T-helper 2 cell (primary cell): ENCODE results near the gene SOCS1.
"Not testable (repeated sequence)": the region's sequence is repeated elsewhere in the genome, so short reads cannot be mapped to it uniquely, and the experiment has no call there.

ENCODE experiments used
- DNase-seq, 5 experiments: peaks; one replicate each; pipeline versions ENCODE4 v3.0.0 to v3.0.0-alpha.2; 2012 to 2022

Gene SOCS1

DNA sequence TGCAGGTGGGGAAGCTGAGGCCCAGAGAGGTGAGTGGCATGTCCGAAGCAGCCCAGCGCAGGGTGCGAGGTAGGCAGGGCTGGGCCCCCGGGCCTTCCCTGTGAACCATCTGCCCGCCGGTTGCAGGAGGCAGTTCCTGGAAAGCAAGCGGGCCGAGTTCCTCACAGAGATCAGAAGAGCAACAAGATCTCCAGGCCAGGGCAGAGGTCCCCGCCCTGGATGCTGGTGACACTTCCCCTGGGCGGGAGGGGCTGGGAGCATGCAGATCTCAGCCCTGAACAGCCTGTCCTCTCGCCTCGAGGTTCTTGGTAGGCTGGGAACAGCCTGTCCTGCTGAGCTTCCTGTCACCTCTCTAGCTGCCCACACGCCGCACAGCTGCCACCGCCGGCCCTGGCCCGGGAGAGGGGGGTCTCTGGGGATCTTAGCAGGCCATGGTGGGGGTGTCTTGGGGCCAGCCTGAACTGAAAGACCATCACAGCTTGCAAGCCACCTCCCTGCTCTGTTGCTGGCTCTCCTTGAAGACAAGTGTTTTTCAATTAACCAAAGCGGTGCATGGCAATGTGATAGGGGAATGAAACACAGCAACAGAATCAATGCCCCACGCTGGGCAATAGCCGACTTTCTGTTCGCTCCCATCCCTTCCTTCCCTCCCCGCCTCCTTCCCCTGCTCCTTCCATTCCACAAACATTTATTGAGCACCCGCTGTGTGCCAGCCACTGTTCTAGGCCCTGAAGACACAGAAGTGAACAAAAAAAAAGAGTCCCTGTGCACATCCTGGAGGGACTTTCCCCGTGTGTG, 31.7 kb downstream of the SOCS1 start:
- peak; percentile 19 to 86 (median 35) for DNase-seq

DNA sequence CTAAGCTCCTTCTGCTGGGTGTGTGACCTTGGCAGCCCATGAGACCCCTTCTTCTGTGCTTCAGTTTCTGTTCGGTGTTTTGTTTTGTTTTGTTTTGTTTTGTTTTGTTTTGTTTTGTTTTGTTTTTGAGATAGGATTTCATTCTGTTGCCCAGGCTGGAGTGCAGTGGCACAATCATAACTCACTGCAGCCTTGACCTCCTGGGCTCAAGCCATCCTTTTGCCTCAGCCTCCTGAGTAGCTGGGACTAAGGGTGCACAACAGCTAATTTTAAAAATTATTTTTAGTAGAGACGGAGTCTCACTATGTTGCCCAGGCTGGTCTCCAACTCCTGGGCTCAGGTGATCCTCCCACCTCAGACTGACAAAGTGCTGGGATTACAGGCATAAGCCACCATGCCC, 35.5 kb downstream of the SOCS1 start:
- DNase-seq, result not testable (repeated sequence)

DNA sequence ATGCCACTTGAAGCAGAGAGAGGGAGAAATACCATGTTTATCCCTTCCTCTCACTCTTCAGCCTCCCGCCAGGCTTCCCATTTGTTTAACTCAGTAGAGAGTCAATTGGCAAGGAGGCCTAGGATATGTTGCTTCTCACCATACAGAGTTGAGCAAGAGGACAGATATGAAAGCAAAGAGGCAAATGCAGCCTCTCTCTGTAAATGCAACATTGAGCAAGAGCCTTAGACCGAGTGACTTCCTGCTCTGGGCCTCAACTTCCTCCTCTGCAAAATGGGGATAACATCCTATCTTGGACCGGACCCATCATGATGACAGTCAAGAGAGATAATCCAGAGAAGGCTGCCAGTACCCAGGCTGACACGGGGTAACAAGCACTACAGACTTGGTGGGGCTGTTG, 36.8 kb downstream of the SOCS1 start:
- DNase-seq, result peak in 1 of 5 experiments; percentile 53

DNA sequence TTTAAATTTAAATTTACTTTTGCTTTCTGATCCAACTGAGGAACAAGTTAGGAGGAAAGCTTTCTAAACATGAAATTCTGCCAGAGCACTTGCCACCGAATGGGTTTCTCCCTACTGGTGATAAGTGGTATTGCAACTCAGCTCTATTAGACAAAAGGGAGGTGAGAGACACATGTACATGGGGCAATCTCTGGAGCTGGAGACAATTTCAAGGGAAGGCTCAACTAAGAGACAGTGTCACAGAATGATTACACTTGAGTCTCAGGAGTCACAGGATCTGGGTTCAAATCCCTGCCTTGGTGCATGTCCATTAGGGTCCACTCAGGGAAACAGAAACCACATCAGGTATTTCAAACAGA, 37.4 kb downstream of the SOCS1 start:
- DNase-seq, result peak in 1 of 5 experiments; percentile 35

DNA sequence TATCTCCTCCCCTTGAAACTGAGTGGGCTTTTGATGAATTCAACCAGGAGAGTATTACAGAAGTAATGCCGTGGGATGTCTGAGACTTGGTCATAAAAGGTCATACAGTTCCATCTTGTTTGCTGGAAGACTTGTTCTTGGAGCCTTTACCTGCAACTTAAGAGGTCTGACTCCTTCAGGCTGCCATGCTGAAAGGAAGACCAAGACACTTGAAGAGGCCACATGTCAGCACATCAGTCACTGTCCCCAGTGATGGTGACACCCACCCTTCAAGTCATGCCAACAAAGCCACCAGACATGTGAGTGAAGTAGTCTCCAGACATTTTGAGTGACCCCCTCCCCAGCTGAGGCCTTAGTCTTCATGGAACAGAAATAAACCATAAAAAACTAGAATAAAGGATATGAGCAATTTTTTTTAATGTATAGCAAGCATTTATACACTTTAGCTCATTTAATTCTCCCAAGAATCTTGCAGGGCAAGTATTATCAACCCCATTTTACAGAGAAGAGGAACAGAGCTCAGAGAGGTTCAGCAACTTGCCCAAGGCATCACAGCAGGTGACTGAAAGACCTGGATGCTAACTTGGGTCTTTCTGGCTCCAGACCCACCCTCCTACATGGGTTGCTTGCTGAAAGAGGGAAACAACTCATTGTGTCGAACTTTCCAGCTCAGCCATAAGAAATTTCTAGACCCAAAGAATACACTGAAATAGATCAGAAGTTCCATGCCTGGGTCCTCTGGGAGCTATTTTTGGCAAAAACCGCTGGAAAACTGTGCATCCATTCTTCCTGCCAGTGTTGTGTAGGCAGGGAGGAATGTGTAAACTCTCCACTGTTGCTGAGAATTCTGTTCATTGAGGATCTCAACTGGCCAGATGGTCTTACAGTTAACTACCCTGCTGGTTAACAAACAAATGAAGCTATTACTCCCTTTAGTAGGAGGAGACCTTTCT, 38.1 kb downstream of the SOCS1 start:
- no peak for DNase-seq

DNA sequence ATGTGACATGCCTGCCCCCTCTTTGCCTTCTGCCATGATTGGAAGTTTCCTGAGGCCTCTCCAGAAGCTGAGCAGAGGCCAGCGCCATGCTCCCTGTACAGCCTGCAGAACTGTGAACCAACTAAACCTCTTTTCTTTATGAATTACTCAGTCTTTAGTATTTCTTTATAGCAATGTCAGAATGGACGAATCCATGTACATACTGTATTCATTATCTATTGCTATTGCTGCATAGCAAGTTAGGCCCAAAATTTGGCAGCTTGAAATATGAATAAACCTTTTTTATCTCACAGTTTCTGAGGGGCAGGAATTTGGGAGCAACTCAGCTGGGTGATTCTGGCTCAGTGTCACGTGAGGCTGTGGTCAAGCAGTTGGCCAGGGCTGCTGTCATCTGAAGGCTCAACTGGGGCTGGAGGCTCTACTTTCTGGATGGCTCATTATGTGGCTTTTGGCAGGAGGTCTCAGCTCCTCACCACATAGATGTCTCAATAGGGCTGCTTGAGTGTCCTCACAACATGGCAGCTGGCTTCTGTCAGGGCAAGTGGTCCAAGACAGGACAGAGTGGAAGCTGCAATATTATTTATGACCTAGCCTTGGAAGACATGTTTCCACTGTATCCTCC, 40.0 kb downstream of the SOCS1 start:
- DNase-seq, result no peak

DNA sequence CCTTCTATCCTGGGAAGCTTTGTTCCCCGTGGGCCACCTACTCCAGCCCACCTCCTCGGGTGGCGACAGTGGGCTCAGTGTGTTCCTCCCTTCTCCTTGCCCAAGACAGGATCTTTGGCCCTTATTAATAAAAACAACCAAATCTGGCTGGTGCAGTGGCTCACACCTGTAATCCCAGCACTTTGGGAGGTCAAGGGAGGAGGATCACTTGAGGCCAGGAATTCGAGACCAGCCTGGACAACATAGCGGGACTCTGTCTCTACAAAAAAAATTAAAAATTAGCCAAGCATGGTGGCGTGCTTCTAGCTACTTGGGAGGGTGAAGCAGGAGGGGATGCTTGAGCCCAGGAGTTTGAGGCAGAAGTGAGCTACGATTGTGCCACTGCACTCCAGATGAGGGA, 42.2 kb downstream of the SOCS1 start:
- DNase-seq, result no peak

DNA sequence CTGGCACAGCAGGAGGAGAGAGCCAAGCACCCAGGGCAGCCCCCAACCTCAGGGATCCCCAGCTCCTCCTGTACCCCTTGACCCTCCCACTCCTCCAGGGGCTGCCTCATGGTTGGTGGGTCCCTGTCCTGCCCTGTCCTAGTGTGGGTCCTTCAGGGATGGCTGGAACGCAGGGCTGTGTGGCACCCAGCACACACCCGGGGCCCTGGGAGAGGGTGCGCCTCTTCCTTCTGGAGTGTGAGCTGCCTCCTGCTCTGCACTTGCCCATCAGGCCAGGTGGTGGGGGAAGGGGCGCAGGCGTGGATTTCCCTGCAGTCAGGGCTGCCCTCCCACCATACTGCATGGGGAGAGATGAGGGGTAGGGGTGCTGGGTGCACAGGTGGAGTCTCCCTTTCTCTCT, 42.6 kb downstream of the SOCS1 start:
- DNase-seq, result no peak

DNA sequence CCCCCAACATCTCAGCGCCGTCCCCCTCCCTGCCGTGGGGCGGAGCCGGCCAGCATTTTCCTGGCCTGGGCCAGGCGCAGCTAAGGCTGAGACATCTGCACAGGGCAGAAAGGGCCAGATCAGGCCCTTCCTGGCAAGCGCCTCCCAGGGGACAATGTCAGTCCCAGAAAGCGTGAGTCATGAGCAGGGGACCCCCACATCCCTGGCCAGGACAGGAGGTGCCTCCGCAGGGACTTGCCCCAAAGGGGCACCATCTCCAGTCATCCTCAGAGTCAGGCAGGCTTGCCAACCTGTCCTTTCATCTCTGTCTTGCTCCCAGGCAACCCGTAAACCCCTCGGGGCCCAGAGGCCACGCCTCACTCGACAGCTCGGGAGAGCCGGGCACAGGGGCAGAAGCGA, 43.2 kb downstream of the SOCS1 start:
- no peak for DNase-seq

DNA sequence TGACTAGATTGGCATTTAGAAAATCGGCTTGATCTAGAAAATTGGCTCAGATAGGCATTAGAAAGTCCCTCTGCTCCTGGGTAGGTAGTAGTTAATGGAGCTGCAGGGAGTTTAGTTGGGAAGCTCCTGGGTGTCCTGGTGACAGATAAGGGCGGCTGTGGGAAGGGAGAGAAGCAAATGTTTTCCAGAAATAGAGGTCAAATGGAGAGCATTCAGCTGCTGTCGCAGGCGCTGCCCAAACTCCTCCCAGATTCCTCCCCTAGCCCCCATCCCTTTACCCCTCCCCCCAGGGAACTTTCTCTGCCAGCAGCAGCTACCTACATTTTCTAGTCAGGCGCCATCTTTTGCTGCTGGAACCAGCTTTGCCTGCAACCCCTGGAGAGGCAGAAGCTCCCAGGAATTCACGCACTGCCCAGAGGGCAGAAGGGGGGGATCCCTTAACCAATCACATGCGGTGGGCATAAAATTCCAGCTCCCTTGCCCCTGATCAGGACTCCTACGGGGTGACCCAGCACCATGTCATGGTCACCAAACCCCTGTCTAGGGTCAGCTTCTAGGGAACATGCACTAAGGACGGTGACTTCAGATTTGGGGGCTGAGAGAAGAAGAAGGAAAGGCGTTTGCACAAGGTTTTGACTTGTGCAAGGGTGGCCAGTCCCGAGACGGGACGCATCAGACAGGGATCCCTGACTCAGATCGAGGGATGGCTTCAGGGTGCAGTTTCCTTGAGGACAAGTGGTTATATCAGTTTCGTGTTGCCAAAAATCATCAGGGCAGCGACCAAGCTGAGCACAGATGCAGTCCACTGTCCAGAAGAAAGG, 43.8 kb downstream of the SOCS1 start:
- no peak for DNase-seq

DNA sequence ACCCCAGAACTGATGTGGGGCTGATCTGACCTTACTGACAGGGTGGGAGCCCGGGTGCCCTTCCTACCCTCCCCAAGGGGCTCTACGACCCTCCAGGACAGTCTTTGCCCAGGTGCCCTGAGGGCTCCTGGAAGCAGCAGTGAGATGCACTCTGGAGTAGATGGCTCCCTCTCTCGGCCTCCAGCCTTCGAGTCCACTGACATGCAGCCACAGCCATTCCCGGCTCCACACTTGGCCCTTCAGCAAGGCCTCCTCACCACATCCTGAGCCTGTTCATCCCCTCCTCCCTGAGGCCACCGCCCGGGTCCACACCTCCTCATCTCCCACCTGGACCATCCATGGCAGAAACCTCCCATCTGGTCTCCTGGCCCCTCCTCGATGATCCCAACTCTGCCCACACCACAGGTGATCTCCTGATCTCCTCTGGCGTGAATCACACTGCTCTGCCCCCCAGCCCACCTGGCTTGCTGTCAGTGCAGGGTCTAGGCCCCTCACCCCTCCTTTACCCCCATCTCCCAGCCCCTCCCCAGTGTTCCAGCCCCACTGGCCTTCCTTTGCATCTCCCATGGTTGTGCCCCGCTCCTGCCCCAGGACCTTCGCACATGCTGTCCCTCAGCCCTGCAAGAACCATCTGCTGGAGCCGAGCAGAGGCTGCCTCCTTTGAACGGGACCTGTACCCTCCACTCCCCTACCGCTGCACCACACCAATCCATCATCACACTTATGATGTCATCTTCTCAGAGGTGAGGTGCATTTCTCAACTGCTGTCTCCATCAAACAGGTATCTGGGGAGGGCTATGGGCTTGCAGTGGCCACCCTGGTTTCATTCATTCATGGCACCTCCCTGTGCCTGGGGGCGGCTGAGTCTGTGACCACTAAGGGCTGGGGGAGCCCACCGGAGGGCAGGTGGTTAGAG, 44.7 kb downstream of the SOCS1 start:
- no peak for DNase-seq

DNA sequence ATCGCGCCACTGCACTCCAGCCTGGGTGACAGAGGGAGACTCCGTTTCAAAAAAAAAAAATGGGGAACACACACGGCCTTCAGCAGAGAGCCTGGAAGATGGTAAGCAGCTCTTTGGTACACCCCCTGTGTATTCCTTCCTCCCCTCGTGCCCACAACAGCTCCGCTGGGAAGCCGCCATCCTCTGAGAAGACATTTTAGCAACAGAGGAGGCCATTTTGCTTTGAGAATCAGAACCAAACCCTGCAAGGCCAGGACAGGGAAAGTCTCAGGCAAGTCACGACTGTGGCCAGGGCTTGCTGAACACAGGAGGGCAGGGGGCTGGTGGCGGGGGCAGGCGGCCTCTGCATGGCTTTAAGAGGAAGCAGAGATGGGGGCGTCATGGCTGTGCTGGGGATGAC, 45.7 kb downstream of the SOCS1 start:
- no peak for DNase-seq

DNA sequence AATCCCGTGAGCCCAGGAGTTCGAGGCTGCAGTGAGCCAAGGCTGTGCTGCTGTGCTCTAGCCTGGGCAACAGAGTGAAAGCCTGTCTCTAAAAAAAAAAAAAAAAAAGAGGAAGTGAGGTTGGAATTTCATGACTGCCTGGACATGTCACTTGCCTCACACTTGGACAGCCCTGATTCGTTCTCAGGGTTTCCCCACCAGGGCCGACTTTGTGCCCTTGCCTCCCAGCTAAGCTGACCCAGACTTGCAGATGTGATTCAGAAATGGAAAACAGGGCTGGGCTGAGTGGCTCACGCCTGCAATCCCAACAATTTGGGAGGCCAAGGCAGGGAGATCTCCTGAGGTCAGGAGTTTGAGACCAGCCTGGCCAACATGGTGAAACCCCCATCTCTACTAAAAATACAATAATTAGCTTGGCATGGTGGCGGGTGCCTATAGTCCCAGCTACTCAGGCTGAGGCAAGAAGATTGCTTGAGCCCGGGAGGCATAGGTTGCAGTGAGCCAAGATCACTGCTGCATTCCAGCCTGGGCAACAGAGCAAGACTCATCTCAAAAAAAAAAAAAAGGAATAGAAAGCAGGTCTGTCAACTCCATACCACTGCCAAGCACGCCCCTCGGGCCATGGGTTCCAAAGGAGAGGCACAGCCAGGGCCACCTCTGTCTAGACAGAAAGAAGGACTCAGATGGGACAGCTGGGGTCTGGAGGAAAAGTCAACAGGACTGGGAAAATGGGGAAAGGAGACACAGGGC, 46.9 kb downstream of the SOCS1 start:
- no peak for DNase-seq

DNA sequence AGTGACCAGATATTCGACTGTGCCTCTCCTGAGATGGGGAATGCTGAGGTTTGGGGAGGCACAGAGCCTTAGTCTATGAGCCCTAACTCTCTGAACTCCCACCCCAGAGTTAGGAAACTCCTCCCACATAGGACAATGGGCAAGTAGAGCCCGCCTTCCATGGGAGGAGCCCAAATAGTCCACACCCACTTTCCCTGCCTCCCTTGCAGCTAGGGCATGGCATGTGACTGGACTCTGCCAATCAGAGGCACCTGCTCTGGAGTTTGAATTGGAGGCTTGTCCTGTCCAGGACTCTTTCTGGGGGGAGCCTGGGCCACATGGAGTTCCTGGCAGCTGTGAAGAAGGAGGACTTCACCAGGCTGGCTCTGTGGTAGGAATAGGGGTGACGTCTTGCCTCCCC, 48.4 kb downstream of the SOCS1 start:
- DNase-seq, result no peak

DNA sequence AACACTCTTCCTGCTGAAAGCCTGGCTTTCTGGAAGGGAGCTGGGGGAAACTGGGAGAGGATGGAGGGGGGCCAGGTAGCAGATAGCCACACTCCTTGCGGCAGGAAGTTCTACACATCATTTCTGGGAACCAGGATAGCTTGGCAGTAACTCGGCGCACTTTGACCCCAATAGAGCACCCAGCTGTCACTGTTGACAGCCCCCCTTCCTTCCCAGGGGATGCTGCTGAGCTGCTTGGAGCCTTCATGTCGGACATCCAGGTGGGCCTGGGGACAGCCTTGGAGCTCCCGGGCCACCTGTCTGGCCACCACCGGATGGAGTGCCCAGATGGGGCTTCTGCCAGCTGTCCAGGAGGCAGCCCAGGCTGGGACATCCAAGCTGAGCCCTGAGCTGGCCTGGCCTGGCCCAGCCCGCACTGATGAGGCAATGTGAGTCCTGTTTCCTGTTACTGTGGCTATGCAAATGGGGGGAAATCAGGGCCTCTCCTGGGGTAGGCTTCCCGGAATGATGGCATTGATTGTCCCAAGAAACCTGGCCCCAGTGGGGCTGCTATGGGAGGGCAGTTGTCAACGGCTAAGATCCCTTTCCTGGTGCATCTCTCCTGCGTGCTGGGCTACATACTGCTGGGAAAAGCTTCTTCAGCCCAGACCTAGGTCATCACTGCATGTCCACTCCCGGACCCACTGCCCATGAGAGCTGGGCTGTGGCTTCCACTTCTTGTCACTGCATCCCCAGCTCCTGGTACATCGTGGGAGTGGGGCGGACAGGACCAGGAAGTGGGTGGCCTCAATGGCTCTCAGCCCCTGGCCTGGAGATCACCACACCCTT, 50.0 kb downstream of the SOCS1 start:
- DNase-seq, result no peak

DNA sequence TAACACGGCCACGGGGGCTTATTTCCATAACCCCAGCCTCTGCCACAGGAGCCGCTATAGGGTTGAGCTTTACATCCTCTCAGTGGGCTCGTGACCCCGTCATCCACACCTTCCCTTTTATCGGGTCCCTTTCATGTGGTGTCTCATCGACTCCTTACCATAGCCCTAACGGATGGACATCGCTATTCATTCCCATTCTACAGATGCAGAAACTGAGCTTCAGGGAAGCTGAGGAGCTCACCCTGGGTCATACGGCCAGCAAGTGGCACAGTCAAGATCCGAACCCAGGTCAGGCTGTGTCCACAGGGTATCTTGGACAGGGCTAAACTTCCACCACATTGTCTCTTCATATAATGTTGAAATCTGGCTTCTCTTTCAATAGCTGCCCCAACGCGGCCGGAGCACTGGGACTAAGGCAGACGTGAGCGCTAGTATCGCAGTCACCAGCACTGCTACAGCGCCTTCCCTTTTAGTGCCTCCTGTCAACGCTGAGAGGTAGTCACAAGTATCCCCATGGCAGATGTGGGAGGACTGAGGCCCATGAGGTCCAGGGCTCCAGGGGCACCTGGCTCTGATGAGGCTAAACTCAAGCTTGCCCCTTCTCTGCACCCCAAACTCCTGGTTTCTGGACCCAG, 50.8 kb downstream of the SOCS1 start:
- no peak for DNase-seq

DNA sequence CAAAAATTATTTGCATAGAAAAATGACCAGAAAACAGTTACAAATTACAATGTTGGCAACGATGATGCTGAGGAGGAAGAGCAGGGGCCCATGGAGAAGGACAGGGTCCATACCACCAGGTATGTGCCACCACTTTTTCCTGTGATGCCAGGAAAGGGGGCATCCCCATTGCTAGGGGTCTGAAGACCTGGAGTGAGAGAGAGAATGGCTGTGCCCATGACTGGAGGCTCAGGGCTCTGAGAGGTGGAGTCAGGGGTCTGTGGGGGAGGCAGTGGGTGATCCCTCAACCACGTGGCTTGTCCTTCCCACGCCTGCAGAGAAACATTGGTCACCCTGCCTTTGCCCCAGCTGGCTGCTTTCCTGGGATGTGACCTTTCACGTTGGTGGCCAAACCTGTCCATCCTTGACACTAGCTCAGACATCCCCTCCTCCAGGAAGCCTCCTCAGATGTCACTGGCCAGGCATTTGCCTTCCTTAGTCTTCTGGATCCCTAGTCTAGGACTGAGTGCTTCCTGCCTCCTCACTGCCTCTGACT, 51.4 kb downstream of the SOCS1 start:
- no peak for DNase-seq
